Activated T-cell treated with anti-CD3 and anti-CD28 coated beads, Interleukin-2, amount 50 U/mL, for 72 hours (primary cell): ENCODE results near the gene ZSCAN10. TPM values are rescaled to one million over a fixed set of nuclear protein-coding genes. Genes with fewer than 3 reads are reported as not detected.
"Not testable (repeated sequence)": the region's sequence is repeated elsewhere in the genome, so short reads cannot be mapped to it uniquely, and the experiment has no call there.

ENCODE experiments used
- ATAC-seq, 2 donors: fragments of 150-1000 bp; cut with Tn5 transposase; replicated peaks in 1 of 2; 2 replicates each; pipeline ENCODE4 v1.10.0; 2021; ENCODE audit warnings: moderate library complexity in 2 of 2, mild to moderate bottlenecking in 1 of 2
- DNase-seq, 2 donors: peaks; one replicate each; pipeline ENCODE4 v3.0.0; 2021 to 2022; ENCODE audit warnings: mixed read lengths in 1 of 2
- H3K27ac Mint-ChIP-seq: one replicate; pipeline ENCODE4 v1.8.0; 2022; ENCODE audit warnings: mild to moderate bottlenecking, moderate library complexity, mixed read lengths
- H3K27me3 Mint-ChIP-seq: one replicate; pipeline ENCODE4 v1.8.0; 2022; ENCODE audit warnings: low read depth, mixed read lengths
- H3K36me3 Mint-ChIP-seq, 2 donors: one replicate each; pipeline ENCODE4 v1.8.0; 2022; ENCODE audit warnings: mixed read lengths in 2 of 2, mild to moderate bottlenecking in 1 of 2; ENCODE audit not compliant: insufficient read depth in 2 of 2
- H3K4me1 Mint-ChIP-seq: one replicate; pipeline ENCODE4 v1.8.0; 2022; ENCODE audit warnings: low read depth, mixed read lengths
- H3K4me3 Mint-ChIP-seq, 2 donors: one replicate each; pipeline ENCODE4 v1.8.0; 2022; ENCODE audit warnings: mild to moderate bottlenecking in 2 of 2, mixed read lengths in 2 of 2, moderate library complexity in 2 of 2
- H3K9me3 Mint-ChIP-seq, 2 donors: one replicate each; pipeline ENCODE4 v1.8.0; 2022; ENCODE audit warnings: mixed read lengths in 2 of 2
- total RNA-seq, 2 donors: library from RNA; stranded (reverse); gene quantifications; one replicate each; pipeline ENCODE4 v1.2.3, GENCODE V29; 2022

ZSCAN10 gene
- total RNA-seq, 2 donors from 2014 or later = 0.28 to 0.48 TPM

DNA sequence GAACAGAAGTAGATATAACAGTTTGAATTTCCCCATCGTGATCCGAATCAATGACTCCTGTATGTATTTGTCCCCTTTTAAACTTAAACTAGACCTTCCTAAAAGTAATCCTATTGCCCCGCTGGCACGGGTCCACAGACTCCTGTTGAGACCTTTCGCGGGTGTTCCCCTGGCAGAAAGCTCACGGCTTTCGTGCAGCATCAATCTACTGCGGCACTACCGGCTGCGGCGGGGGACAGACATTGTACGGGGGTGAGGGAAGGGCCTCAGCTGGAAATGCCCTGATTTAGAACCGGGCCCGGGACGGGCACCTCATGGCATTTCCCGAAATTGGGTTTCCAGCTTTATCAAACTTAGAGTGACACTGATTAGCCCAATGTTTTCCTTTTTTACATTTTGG is 19.1 kb downstream of the ZSCAN10 start:
- H3K27me3 Mint-ChIP-seq = no peaks in the 10 kb centered on the region
- peaks cover 12 to 26% of the 10 kb centered on the region in 2 donors for H3K36me3 Mint-ChIP-seq
- peaks cover 65% of the 10 kb centered on the region for H3K4me1 Mint-ChIP-seq
- H3K4me3 Mint-ChIP-seq = no peak overlapping the region
- DNase-seq (no peak), ATAC-seq (no peak)
- H3K27ac Mint-ChIP-seq = peak overlapping the region; percentile 18
- peaks cover 0 to 4% of the 10 kb centered on the region in 2 donors for H3K9me3 Mint-ChIP-seq

DNA sequence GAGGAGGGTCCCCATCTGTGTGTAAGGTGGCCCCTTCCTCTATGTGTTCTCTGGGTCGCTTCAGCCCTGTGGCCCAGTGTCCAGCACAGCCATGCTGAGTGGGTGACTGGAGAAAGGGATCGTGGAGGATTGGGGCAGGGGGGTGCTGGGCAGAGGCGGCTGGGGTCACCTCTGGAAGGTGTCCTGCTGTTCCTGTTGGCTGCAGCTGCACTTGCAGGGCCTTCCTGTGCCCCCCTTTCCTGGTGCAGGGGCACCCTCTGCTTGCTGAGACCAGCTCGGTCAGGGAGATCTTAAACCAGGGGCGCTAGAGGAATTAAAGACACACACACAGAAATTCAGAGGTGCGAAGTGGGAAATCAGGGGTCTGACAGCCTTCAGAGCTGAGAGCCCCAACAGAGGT is 22.5 kb downstream of the ZSCAN10 start:
- peak overlapping the region; percentile 98 for H3K27ac Mint-ChIP-seq
- ATAC-seq = peak in 1 of 2 donors; percentile 1
- no peaks in the 10 kb centered on the region for H3K27me3 Mint-ChIP-seq
- no peak for DNase-seq
- peaks cover 83% of the 10 kb centered on the region for H3K4me1 Mint-ChIP-seq
- H3K4me3 Mint-ChIP-seq = peak overlapping the region; percentile 64 to 92
- peaks cover 16 to 25% of the 10 kb centered on the region in 2 donors for H3K36me3 Mint-ChIP-seq
- peaks cover 0 to 4% of the 10 kb centered on the region in 2 donors for H3K9me3 Mint-ChIP-seq

DNA sequence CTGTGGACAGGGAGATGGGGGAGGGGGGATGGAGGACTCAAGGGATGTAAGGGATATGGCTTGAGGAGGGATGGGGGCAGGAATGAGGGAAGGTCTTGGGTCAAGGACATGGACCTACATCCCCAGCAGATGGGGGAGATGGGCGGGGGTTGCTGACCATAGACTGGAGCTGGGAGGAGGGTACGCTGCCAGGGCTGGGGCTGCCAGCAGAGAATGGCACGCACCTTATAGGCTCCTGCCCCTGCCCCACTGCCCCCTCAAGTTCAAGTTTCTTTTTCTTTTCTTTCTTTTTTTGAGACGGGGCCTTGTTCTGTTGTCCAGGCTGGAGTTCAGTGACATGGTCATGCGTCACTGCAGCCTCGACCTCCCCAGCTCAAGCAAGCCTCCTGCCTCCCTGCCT is 23.1 kb downstream of the ZSCAN10 start:
- not testable (repeated sequence) for DNase-seq, H3K27me3 Mint-ChIP-seq, H3K9me3 Mint-ChIP-seq, ATAC-seq
- Mint-ChIP-seq H3K27ac (peak overlapping the region; percentile 98), H3K4me3 (peak overlapping the region; percentile 64 to 92), H3K36me3 (peaks cover 13 to 20% of the 10 kb centered on the region in 2 donors), H3K4me1 (peaks cover 84% of the 10 kb centered on the region)

DNA sequence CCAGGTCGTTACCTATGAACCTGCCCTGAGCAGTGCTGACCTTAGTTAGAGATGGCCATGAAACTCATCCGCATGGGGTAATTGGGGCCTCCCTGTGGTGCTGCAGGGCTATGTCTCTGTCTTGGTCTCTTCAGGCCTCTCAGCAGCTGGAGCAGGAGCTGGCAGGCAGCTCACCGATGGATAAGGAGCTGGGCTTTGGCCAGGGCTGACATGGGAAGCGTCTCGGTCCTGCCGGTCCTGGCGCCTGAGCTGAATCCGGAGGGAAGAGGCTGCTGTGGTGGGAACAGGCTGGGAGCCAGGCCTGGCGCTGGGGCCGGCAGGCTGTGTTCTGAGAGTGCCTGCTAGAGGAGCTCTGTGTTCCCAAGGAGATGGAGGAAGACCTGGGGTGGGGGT is 23.6 kb downstream of the ZSCAN10 start:
- no peaks in the 10 kb centered on the region for H3K27me3 Mint-ChIP-seq
- peaks cover 10 to 17% of the 10 kb centered on the region in 2 donors for H3K36me3 Mint-ChIP-seq
- DNase-seq (no peak), ATAC-seq (peak; percentile 6)
- H3K4me3 Mint-ChIP-seq = peak overlapping the region; percentile 64 to 92
- H3K27ac Mint-ChIP-seq = peak overlapping the region; percentile 98
- peaks cover 0 to 4% of the 10 kb centered on the region in 2 donors for H3K9me3 Mint-ChIP-seq
- H3K4me1 Mint-ChIP-seq = peaks cover 85% of the 10 kb centered on the region

DNA sequence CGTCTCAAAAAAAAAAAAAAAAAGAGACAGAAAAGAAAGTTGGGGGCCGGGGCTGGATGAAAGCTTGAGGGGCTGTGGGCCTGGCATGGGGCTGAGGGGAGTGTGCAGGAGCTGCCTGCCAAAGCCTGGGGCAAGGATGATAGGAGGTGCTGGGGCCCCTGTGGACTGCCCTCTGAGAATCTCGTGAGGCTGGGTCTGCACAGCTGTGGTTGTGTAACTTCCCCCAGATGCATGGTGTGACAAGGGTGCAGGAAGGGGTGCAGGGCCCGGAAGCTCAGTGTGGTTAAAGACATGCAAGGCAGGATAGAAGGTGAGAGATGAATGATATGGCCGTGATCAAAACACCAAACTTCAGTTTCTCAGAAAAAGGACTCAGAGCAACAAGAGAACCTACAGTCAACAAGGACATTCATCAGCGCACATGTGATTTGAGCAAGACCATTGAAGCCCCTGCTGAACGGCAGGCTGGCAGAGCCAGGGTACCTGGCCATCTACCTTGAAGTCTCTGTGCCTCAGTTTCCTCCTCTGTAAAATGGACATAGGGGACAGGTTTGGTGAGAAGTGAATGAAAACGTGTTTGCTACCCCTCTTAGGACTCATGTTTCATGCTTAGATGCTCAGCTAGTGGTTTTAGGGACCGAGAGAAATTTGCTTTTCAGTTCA is 24.1 kb downstream of the ZSCAN10 start:
- H3K27ac Mint-ChIP-seq = peak overlapping the region; percentile 98
- ATAC-seq = peak; percentile 77 to 87
- peaks cover 0 to 4% of the 10 kb centered on the region in 2 donors for H3K9me3 Mint-ChIP-seq
- H3K36me3 Mint-ChIP-seq = peaks cover 12 to 19% of the 10 kb centered on the region in 2 donors
- peaks cover 87% of the 10 kb centered on the region for H3K4me1 Mint-ChIP-seq
- peak; percentile 88 to 93 for DNase-seq
- H3K27me3 Mint-ChIP-seq = no peaks in the 10 kb centered on the region
- H3K4me3 Mint-ChIP-seq = peak overlapping the region; percentile 64 to 92

DNA sequence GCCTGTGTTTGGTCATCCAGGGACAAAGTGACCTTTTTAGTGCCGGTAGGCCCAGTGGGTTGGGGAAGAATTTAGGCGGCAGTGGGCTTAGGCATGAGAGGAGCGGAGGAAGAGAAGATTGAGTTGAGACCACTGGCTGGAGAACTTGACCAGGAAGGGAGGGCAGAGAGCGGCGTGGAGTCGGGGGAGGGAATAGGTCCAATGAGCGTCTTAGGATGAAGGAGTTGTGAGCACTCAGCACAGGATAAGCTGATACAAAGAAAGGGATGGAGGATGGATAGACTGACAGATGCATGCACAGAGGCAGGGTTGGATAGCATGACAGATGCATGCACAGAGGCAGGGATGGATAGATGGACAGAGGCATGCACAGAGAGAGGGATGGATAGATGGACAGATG is 25.6 kb downstream of the ZSCAN10 start:
- Mint-ChIP-seq H3K4me1 (peaks cover 93% of the 10 kb centered on the region), H3K36me3 (peaks cover 14 to 19% of the 10 kb centered on the region in 2 donors), H3K27ac (peak overlapping the region; percentile 22), H3K4me3 (peak overlapping the region; percentile 64 to 92), H3K9me3 (no peaks in the 10 kb centered on the region), H3K27me3 (no peaks in the 10 kb centered on the region)
- no peak for ATAC-seq
- no peak for DNase-seq

DNA sequence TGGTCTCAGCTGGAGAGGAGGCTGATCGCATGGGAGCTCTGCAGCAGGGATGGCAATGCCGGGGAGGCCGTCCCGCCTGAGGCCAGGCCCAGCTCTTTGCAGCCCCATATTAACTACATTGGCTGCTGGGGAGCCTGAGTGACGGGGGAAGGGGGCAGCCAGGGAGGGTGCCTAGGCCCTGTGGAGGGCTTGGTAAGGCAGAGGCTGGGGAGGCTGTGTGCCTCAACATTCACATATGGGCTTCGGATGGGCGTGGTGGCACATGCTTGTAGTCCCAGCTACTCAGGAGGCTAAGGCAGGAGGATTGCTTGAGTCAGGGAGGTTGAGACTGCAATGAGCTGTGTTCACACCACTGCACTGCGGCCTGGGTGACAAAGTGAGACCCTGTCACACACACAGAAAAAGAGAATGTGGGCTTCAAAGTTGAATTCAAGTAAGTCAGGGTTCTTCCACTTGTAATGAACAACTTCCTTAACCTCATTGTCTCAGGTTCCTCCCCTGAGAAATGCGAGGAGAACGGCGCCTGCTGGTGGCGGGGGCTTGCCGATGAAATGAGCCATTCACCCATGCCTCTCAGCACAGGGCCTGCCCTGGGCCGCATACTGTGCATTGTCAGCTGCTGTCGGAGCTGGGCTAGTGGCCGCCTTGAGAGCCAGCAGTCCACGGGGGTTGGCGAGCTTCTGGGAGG is 26.4 kb downstream of the ZSCAN10 start:
- H3K4me3 Mint-ChIP-seq = peak overlapping the region; percentile 64 to 92
- H3K36me3 Mint-ChIP-seq = peaks cover 16 to 20% of the 10 kb centered on the region in 2 donors
- H3K9me3 Mint-ChIP-seq, H3K27me3 Mint-ChIP-seq: not testable (repeated sequence)
- H3K4me1 Mint-ChIP-seq = peaks cover 93% of the 10 kb centered on the region
- ATAC-seq (peak; percentile 35 to 36), DNase-seq (peak in 1 of 2 donors; percentile 70)
- H3K27ac Mint-ChIP-seq = peak overlapping the region; percentile 22

DNA sequence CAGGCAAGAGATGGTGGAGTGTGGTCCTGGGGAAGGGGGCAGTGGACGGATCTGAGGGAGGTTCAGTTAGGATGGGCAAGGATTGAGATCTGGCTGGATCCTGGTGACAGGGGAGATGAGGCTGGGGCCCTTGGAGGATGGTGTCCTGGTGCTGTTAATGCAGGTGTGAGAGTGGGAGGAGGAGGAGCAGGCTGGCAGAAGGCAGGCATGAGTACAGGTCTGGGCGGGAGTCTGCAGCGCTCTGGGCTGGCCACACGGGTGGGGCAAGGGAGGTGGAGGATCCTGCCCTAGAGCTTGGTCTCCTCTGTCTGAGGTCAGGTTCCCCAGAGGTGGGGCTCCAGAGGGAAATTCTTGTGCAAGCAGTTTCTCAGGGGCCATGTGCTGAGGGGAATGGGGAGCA is 26.9 kb downstream of the ZSCAN10 start:
- H3K4me3 Mint-ChIP-seq = peak overlapping the region; percentile 5 to 39
- H3K27ac Mint-ChIP-seq = peak overlapping the region; percentile 9
- H3K4me1 Mint-ChIP-seq = peaks cover 93% of the 10 kb centered on the region
- peaks cover 20 to 25% of the 10 kb centered on the region in 2 donors for H3K36me3 Mint-ChIP-seq
- not testable (repeated sequence) for H3K9me3 Mint-ChIP-seq, ATAC-seq, DNase-seq, H3K27me3 Mint-ChIP-seq

DNA sequence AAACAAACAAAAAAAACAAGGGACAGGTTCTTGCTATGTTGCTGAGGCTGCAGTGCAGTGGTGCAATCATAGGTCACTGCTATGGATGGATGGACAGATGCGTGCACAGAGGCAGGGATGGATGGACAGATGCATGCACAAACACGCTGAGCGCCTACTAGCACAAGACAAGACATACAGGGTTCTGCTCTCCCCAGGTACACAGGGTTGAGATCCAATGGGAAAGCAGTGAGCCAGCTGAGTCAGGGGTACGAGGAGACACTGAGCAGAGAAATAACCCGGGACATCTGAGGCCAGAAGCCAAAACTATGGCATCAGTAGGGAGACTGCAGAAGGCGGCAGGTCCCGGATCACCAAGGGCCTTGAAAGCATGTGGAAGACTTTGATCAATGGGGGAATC is 27.4 kb downstream of the ZSCAN10 start:
- peaks cover 88% of the 10 kb centered on the region for H3K4me1 Mint-ChIP-seq
- peak overlapping the region; percentile 9 for H3K27ac Mint-ChIP-seq
- DNase-seq (no peak), ATAC-seq (no peak)
- H3K27me3 Mint-ChIP-seq = no peaks in the 10 kb centered on the region
- no peaks in the 10 kb centered on the region for H3K9me3 Mint-ChIP-seq
- H3K4me3 Mint-ChIP-seq = peak overlapping the region; percentile 5 to 39
- H3K36me3 Mint-ChIP-seq = peaks cover 22 to 26% of the 10 kb centered on the region in 2 donors

DNA sequence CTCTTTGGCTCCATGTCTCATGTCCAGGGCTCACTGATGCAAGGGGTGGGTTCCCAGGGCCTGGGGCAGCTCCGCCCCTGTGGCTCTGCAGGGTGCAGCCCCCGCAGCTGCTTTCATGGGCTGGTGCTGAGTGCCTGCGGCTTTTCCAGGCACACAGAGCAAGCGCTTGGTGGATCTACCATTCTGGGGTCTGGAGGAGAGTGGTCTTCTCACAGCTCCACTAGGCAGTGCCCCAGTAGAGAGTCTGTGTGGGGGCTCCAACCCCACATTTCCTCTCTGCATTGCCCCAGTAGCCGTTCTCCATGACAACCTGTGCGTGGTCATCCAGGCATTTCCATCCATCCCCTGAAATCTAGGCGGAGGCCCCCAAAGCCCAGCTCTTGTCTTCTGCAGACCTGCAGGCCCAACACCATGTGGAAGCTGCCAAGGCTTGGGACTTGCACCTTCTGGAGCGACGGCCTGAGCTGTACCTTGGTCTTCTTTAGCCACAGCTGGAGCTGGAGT is 28.4 kb downstream of the ZSCAN10 start:
- ATAC-seq (no peak), DNase-seq (peak in 1 of 2 donors; percentile 50)
- Mint-ChIP-seq H3K9me3 (no peaks in the 10 kb centered on the region), H3K27me3 (no peaks in the 10 kb centered on the region), H3K4me1 (peaks cover 79% of the 10 kb centered on the region), H3K4me3 (peak overlapping the region; percentile 98 to 100), H3K36me3 (peaks cover 26 to 35% of the 10 kb centered on the region in 2 donors), H3K27ac (peak overlapping the region; percentile 67)

DNA sequence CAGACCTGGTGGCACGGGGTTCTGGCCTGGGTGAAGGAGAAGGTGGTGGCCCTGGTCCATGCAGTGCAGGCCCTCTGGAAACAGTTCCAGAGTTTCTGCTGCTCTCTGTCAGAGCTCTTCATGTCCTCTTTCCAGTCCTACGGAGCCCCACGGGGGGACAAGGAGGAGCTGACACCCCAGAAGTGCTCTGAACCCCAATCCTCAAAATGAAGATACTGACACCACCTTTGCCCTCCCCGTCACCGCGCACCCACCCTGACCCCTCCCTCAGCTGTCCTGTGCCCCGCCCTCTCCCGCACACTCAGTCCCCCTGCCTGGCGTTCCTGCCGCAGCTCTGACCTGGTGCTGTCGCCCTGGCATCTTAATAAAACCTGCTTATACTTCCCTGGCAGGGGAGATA is 29.9 kb downstream of the ZSCAN10 start:
- H3K9me3 Mint-ChIP-seq, DNase-seq, H3K27me3 Mint-ChIP-seq, ATAC-seq: not testable (repeated sequence)
- Mint-ChIP-seq H3K36me3 (peaks cover 29 to 41% of the 10 kb centered on the region in 2 donors), H3K27ac (peak overlapping the region; percentile 67), H3K4me1 (peaks cover 78% of the 10 kb centered on the region), H3K4me3 (peak overlapping the region; percentile 98 to 100)

DNA sequence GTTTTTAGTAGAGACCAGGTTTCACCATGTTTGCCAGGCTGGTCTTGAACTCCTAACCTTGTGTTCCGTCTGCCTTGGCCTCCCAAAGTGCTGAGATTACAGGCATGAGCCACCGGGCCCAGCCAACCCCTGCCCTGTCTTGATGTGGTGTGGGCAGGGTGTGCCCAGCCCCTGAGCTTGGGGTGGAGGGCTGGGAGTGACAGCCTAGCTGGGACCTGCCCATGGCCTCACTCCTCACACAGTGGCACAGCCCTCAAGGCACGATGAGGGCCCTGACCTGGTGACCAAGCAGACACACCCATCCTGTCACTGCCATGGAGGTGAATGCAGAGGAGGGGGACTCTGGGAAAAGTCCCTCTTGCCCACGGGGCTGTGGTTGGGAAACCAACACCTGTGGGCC is 30.6 kb downstream of the ZSCAN10 start:
- ATAC-seq (no peak), DNase-seq (no peak)
- Mint-ChIP-seq H3K4me3 (peak overlapping the region; percentile 98 to 100), H3K27ac (peak overlapping the region; percentile 95), H3K4me1 (peaks cover 78% of the 10 kb centered on the region), H3K9me3 (no peaks in the 10 kb centered on the region), H3K36me3 (peaks cover 30 to 41% of the 10 kb centered on the region in 2 donors), H3K27me3 (no peaks in the 10 kb centered on the region)

DNA sequence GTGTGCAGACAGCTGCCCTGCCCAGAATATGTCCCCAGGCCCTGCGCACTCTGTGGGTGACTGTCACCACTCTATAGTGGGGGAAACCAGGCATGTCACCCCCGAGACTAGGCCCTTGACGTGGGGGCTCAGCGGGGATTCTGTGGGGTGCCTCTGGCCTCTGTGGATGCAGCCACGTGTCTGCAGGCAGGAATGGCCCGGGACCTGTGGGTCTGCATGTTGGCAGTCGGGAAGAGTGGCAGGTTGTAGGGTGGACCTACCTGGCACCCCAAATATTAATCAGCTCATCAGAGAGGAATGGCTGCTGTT is 32.7 kb downstream of the ZSCAN10 start:
- ATAC-seq (no peak), DNase-seq (no peak)
- H3K27ac Mint-ChIP-seq = peak overlapping the region; percentile 98
- peaks cover 83% of the 10 kb centered on the region for H3K4me1 Mint-ChIP-seq
- H3K27me3 Mint-ChIP-seq = no peaks in the 10 kb centered on the region
- H3K9me3 Mint-ChIP-seq = no peaks in the 10 kb centered on the region
- peak overlapping the region; percentile 98 to 100 for H3K4me3 Mint-ChIP-seq
- H3K36me3 Mint-ChIP-seq = peaks cover 32 to 44% of the 10 kb centered on the region in 2 donors
